Trophoblast cell (in vitro differentiated cells and primary cell): Measurements from ENCODE around the gene DLGAP1.
A peak's percentile ranks its signal among the peaks of the same experiment; 100 is the strongest.

Experiments
- DNase-seq, 2 donors: peaks; one replicate each; pipeline ENCODE4 v3.0.0-alpha.2; 2016
- H2AFZ ChIP-seq: 2 replicates; pipeline ENCODE4 v1.6.1; 2013; ENCODE audit warnings: low read length, moderate library complexity, mild to moderate bottlenecking; ENCODE audit not compliant: insufficient read depth, poor library complexity
- H2AK5ac ChIP-seq: 2 replicates; pipeline ENCODE4 v1.6.1; 2013; ENCODE audit warnings: mild to moderate bottlenecking, low read length
- H2BK120ac ChIP-seq: 2 replicates; pipeline ENCODE4 v1.6.1; 2013; ENCODE audit warnings: low read length, mild to moderate bottlenecking, moderate library complexity; ENCODE audit not compliant: insufficient read depth, poor library complexity
- H2BK12ac ChIP-seq: 2 replicates; pipeline ENCODE4 v1.6.1; 2013; ENCODE audit warnings: mild to moderate bottlenecking, low read length, moderate library complexity
- H2BK5ac ChIP-seq: 2 replicates; pipeline ENCODE4 v1.6.1; 2013; ENCODE audit warnings: low read length, low read depth, moderate library complexity, mild to moderate bottlenecking; ENCODE audit not compliant: poor library complexity
- H3K14ac ChIP-seq: 2 replicates; pipeline ENCODE4 v1.6.1; 2013; ENCODE audit warnings: mild to moderate bottlenecking, low read length
- H3K18ac ChIP-seq: 2 replicates; pipeline ENCODE4 v1.6.1; 2013; ENCODE audit warnings: mild to moderate bottlenecking, low read length
- H3K23ac ChIP-seq: 2 replicates; pipeline ENCODE4 v1.6.1; 2013; ENCODE audit warnings: low read length
- H3K27ac ChIP-seq: 2 replicates; pipeline ENCODE4 v1.5.1; 2013; ENCODE audit warnings: low read depth, mild to moderate bottlenecking, inconsistent platforms, low read length, moderate library complexity
- H3K27me3 ChIP-seq: 2 replicates; pipeline ENCODE4 v1.6.1; 2013; ENCODE audit warnings: inconsistent platforms, mild to moderate bottlenecking, low read length, moderate library complexity; ENCODE audit not compliant: insufficient read depth
- H3K36me3 ChIP-seq, 2 experiments: 1 replicate in 1 of 2; 2 replicates in 1 of 2; pipeline ENCODE4 v1.6.1; 2013; ENCODE audit warnings: low read length in 2 of 2, mild to moderate bottlenecking in 2 of 2, moderate library complexity in 1 of 2; ENCODE audit not compliant: insufficient read depth in 2 of 2, control insufficient read depth in 1 of 2
- H3K4ac ChIP-seq: 2 replicates; pipeline ENCODE4 v1.6.1; 2013; ENCODE audit warnings: low read depth, mild to moderate bottlenecking, low read length, moderate library complexity
- H3K4me1 ChIP-seq, 2 experiments: 1 replicate in 1 of 2; 2 replicates in 1 of 2; pipeline ENCODE4 v1.6.1; 2013; ENCODE audit warnings: low read length in 2 of 2, mild to moderate bottlenecking in 2 of 2, moderate library complexity in 1 of 2; ENCODE audit not compliant: insufficient read depth in 2 of 2, control insufficient read depth in 1 of 2
- H3K4me2 ChIP-seq: 2 replicates; pipeline ENCODE4 v1.6.1; 2013; ENCODE audit warnings: inconsistent platforms, mild to moderate bottlenecking, low read length, moderate library complexity
- H3K4me3 ChIP-seq: 2 replicates; pipeline ENCODE4 v1.5.1; 2013; ENCODE audit warnings: mild to moderate bottlenecking, low read depth, low read length, inconsistent platforms
- H3K79me1 ChIP-seq: one replicate; pipeline ENCODE4 v1.6.1; 2013; ENCODE audit warnings: low read length
- H3K79me2 ChIP-seq: 2 replicates; pipeline ENCODE4 v1.6.1; 2013; ENCODE audit warnings: low read length, mild to moderate bottlenecking; ENCODE audit not compliant: control insufficient read depth, insufficient read depth, poor library complexity
- H3K9ac ChIP-seq: 2 replicates; pipeline ENCODE4 v1.6.1; 2013; ENCODE audit warnings: mild to moderate bottlenecking, low read length
- H3K9me3 ChIP-seq: 2 replicates; pipeline ENCODE4 v1.6.1; 2013; ENCODE audit warnings: low read depth, mild to moderate bottlenecking, control low read depth, inconsistent platforms, low read length; ENCODE audit not compliant: insufficient read depth
- H4K12ac ChIP-seq: 2 replicates; pipeline ENCODE4 v1.6.1; 2013; ENCODE audit warnings: low read depth, mild to moderate bottlenecking, low read length, moderate library complexity
- H4K8ac ChIP-seq: 2 replicates; pipeline ENCODE4 v1.6.1; 2013; ENCODE audit warnings: low read depth, mild to moderate bottlenecking, low read length, moderate library complexity
- H4K91ac ChIP-seq: one replicate; pipeline ENCODE4 v1.6.1; 2013; ENCODE audit warnings: low read depth, mild to moderate bottlenecking, low read length, moderate library complexity
- WGBS: extraction: QIAGEN DNeasy Blood & Tissue Kit; methylation state at CpG from one replicate; pipeline ENCODE4 v1.1.7; 2013; ENCODE audit warnings: missing lambda C conversion rate; ENCODE audit not compliant: insufficient read length, insufficient coverage; ENCODE audit errors: extremely low coverage; 5-methylcytosine and 5-hydroxymethylcytosine counted together

Gene DLGAP1

DNA sequence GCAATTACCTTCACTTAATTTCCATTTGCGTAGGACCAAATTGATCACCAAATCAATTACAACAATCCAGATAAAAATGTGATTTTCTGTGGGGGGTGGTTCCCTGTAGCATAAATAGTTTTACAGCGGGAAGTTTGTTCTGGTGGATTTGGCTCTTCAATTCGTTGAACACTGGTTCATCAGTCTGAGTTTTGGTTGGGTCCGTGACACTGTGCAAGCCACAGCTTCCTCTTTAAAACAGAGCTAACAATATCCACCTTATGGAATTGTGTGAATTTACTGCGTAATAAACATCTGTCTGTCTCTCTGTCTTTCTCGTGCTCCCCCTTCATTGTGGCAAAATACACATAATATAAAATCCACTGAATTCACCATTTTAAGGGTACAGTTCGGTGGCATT is 694.4 kb downstream of the DLGAP1 start:
- Histone ChIP-seq H3K23ac (no peak overlapping the region), H2AFZ (no peak overlapping the region), H3K18ac (no peak overlapping the region), H3K4me2 (no peak overlapping the region), H3K9me3 (no peaks in the 10 kb centered on the region), H3K27ac (no peak overlapping the region), H4K12ac (no peak overlapping the region), H3K79me1 (no peaks in the 10 kb centered on the region), H3K14ac (no peak overlapping the region), H2AK5ac (no peak overlapping the region), H3K9ac (no peak overlapping the region), H3K4me3 (no peak overlapping the region), H3K4ac (no peak overlapping the region), H2BK120ac (no peak overlapping the region), H4K8ac (no peak overlapping the region), H3K79me2 (no peaks in the 10 kb centered on the region), H2BK12ac (no peak overlapping the region), H3K27me3 (no peaks in the 10 kb centered on the region), H4K91ac (no peak overlapping the region), H3K4me1 (no peaks in the 10 kb centered on the region), H3K36me3 (no peaks in the 10 kb centered on the region), H2BK5ac (no peak overlapping the region)
- no CpG with 5 or more reads among the region's 7 CpGs for WGBS
- no peak for DNase-seq

DNA sequence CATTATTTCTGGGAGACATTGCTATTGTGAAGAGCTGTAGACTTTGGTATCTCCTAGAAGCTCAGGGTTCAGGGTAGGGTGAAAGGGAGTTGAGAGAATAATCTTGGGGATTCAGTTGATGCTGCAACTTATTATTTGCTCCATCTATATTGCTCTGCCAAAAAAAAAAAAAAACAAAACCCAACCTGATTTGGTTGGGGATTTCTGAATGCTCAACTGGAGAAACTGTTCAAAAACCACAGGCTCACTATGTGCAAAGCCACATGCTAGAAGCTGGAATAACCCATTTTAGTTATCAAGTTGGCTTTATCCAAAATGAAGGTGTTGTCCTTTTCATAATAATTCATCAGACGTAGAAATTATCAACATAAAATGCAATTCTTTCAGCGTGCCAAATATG is 696.0 kb downstream of the DLGAP1 start:
- Histone ChIP-seq H3K36me3 (no peaks in the 10 kb centered on the region), H3K14ac (no peak overlapping the region), H3K4me3 (no peak overlapping the region), H3K27me3 (no peaks in the 10 kb centered on the region), H3K4ac (no peak overlapping the region), H4K12ac (no peak overlapping the region), H4K91ac (no peak overlapping the region), H2AK5ac (no peak overlapping the region), H4K8ac (no peak overlapping the region), H2BK120ac (no peak overlapping the region), H3K79me1 (no peaks in the 10 kb centered on the region), H3K4me1 (no peaks in the 10 kb centered on the region), H3K79me2 (no peaks in the 10 kb centered on the region), H3K27ac (no peak overlapping the region), H3K18ac (no peak overlapping the region), H2BK12ac (no peak overlapping the region), H3K9me3 (no peaks in the 10 kb centered on the region), H3K4me2 (no peak overlapping the region), H2BK5ac (no peak overlapping the region), H3K23ac (no peak overlapping the region), H2AFZ (no peak overlapping the region), H3K9ac (no peak overlapping the region)
- WGBS, result no CpG with 5 or more reads among the region's 2 CpGs
- no peak for DNase-seq

DNA sequence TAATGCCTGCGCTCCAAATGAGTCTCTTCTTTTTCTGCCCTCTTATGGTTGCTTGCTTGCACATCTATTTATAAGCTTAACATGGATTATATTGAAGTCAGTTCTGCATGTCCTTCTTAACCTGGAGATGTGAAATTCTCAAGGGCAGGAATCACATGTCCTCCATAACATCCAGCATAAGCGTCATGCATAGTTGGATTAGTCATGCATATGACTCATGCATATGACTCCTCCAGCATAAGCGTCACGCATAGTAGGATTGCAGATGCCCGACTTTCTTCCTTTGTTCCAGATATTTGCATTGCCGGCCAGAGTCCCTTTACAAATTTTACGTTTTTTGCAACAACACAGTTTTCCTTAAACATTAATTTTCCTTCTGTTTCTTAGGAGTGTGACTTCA is 696.6 kb downstream of the DLGAP1 start:
- Histone ChIP-seq H3K4me1 (no peaks in the 10 kb centered on the region), H2AFZ (no peak overlapping the region), H3K18ac (no peak overlapping the region), H2BK5ac (no peak overlapping the region), H3K9me3 (no peaks in the 10 kb centered on the region), H3K23ac (no peak overlapping the region), H4K8ac (no peak overlapping the region), H3K4me2 (no peak overlapping the region), H3K14ac (no peak overlapping the region), H2AK5ac (no peak overlapping the region), H3K4me3 (no peak overlapping the region), H3K4ac (no peak overlapping the region), H3K79me1 (no peaks in the 10 kb centered on the region), H3K79me2 (no peaks in the 10 kb centered on the region), H3K27ac (no peak overlapping the region), H3K27me3 (no peaks in the 10 kb centered on the region), H4K91ac (no peak overlapping the region), H2BK120ac (no peak overlapping the region), H3K36me3 (no peaks in the 10 kb centered on the region), H3K9ac (no peak overlapping the region), H2BK12ac (no peak overlapping the region), H4K12ac (no peak overlapping the region)
- no CpG with 5 or more reads among the region's 7 CpGs for WGBS
- peak; percentile 52 to 82 for DNase-seq

GRCh38 chr18:3757361-3757760 is 697.7 kb downstream of the DLGAP1 start:
- Histone ChIP-seq H3K23ac (no peak overlapping the region), H2BK12ac (no peak overlapping the region), H2AK5ac (no peak overlapping the region), H3K79me1 (no peaks in the 10 kb centered on the region), H3K9ac (no peak overlapping the region), H3K14ac (no peak overlapping the region), H4K91ac (no peak overlapping the region), H3K4me3 (no peak overlapping the region), H2BK120ac (no peak overlapping the region), H2BK5ac (no peak overlapping the region), H3K36me3 (no peaks in the 10 kb centered on the region), H3K4me2 (no peak overlapping the region), H4K8ac (no peak overlapping the region), H3K79me2 (no peaks in the 10 kb centered on the region), H3K9me3 (no peaks in the 10 kb centered on the region), H3K27ac (no peak overlapping the region), H3K4me1 (no peaks in the 10 kb centered on the region), H3K4ac (no peak overlapping the region), H3K18ac (no peak overlapping the region), H2AFZ (no peak overlapping the region), H4K12ac (no peak overlapping the region), H3K27me3 (no peaks in the 10 kb centered on the region)
- no CpG with 5 or more reads among the region's 3 CpGs for WGBS
- DNase-seq, result no peak
